H54 (cell line): Measurements from ENCODE around the gene FAM3C.

Experiments
- DNase-seq: peaks from one replicate; pipeline ENCODE4 v3.0.0; 2011; ENCODE audit warnings: low spot score, mixed read lengths; ENCODE audit not compliant: insufficient read length
- FAIRE-seq: peaks from 3 replicates; lab custom pipeline; 2011; peaks lifted over from hg19 to GRCh38; lab: Jason Lieb, UNC
- POLR2A ChIP-seq: IDR thresholded peaks from 2 replicates; pipeline ENCODE4 v1.6.1; 2011; ENCODE audit warnings: low read depth, mild to moderate bottlenecking, low read length

The FAM3C gene

DNA sequence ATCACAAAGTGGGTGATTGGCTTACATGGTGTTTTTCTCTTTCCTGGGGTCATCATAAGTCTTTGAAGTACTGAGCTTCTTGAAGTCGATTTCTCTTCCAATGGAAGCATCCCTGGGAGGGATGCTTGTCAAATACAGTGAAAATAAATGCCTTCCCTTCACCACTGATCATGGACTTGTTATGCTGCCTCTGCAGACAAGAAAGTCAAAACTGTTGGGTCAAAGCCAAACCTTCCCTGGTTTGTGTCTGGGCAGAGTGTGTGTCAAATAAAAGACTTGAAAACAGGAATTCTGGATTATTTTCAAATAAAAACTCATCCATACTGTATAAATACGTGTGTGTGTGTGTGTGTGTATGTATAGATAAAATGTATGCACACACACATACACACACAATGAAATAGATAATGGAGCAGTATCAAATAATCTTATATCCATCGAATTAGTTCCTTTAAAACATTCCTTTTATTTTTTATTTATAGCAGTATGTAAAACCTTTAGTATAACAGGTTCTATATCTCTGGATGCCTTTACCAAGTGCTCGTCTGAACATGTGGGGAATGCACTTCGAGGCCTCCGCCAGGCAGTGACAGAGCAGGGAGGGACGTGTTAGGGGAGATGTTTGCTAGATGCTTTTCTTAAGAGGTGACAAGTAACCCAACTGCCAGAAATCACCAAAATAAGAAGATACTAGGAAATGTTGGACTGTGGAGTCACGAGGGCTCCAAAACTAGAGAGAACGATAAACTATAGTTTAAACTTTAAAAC, 94.5 kb downstream of the FAM3C start:
- no peak for TF ChIP-seq POLR2A
- FAIRE-seq = peak; percentile 87

DNA sequence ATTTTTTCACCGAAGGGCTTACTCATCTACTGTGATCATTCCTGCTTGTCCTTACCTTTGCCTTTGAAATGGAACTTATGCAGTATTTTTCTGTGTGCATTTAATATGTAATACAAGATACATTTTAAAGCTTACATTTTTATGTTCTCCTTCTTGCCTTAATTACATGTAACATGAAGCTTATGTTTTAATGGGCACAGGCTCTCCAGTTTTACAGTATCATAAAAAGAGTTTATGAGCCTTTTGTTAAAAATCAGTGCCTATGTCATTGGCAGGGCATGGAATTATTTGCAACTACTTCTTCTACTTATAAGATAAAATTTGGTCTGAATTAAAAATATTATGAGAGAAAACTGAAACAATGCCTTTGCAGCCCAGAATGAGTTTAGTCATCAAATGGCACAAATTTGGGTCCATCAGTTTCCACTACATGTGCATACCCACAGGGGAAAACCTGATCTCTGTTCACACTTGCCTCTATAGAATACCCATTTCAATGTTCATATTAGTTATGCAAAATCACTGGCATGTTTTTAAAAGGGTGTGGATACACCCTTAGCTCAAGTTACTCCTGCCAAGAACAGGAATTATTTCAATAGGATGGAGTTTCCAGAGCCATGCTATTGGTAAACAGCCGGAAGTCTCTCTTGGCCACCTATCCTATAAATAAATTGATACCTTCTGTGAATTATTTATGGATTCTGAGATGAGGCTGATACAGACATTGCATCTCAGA, 95.3 kb downstream of the FAM3C start:
- DNase-seq = no peak
- no peak for FAIRE-seq
- TF ChIP-seq POLR2A = no peak

More for the DNA sequence above, 94.5 kb downstream of the FAM3C start:
- no peak for DNase-seq
